AG09319 (cell line): ENCODE results near the gene ENC1.

Experiments used
- DNase-seq: peaks from one replicate; pipeline ENCODE4 v3.0.0-alpha.2; 2010; ENCODE audit warnings: low read depth; ENCODE audit errors: extremely low read depth
- CTCF ChIP-seq: IDR thresholded peaks from 2 replicates; pipeline ENCODE4 v1.5.1; 2011; ENCODE audit warnings: low read depth, mild to moderate bottlenecking, inconsistent platforms, low read length, moderate library complexity

Gene ENC1

GRCh38 chr5:74629326-74629725 lies 11.2 kb downstream of the ENC1 start:
- no peak for DNase-seq
- no peak for TF ChIP-seq CTCF

- TF ChIP-seq CTCF = no peak
- DNase-seq = no peak
Measured at GRCh38 chr5:74628359-74628758, 12.2 kb downstream of the ENC1 start.

- no peak for TF ChIP-seq CTCF
- no peak for DNase-seq
Measured at GRCh38 chr5:74627646-74628279, 12.8 kb downstream of the ENC1 start.

GRCh38 chr5:74626386-74627222 lies 13.9 kb downstream of the ENC1 start:
- no peak for TF ChIP-seq CTCF
- no peak for DNase-seq

GRCh38 chr5:74625742-74626241 lies 14.7 kb downstream of the ENC1 start:
- peak; percentile 3; the same call in 1 of the 2 replicates for TF ChIP-seq CTCF
- DNase-seq = no peak

GRCh38 chr5:74624931-74625505 lies 15.5 kb downstream of the ENC1 start:
- no peak for TF ChIP-seq CTCF
- no peak for DNase-seq

- no peak for DNase-seq
- TF ChIP-seq CTCF = no peak
Measured at GRCh38 chr5:74624501-74624900, 16.0 kb downstream of the ENC1 start.
